K562 (cell line): ENCODE data around the gene CAST. TPM values are rescaled to one million over a fixed set of nuclear protein-coding genes. Genes with fewer than 3 reads are reported as not detected.

Experiments used
- BMI1 ChIP-seq: fragments of 150-350 bp; IDR thresholded peaks from 2 replicates; pipeline ENCODE4 v1.6.1; 2014; ENCODE audit warnings: low read length
- CEBPZ ChIP-seq: fragments of 150-350 bp; IDR thresholded peaks from 2 replicates; pipeline ENCODE4 v1.6.1; 2014; ENCODE audit warnings: low read depth, mild to moderate bottlenecking, low read length, borderline replicate concordance
- FOXJ2 ChIP-seq: fragments of 200-800 bp; sonication (Bioruptor generic); IDR thresholded peaks from 2 replicates; pipeline ENCODE4 v1.6.1; 2016; ENCODE audit warnings: missing genetic modification characterization, missing compliant biosample characterization
- HNRNPK ChIP-seq: fragments of 200-400 bp; formaldehyde crosslinking; IDR thresholded peaks from one replicate; pipeline ENCODE4 v1.6.1; 2018; ENCODE audit warnings: mild to moderate bottlenecking, low read depth, low read length; ENCODE audit not compliant: poor library complexity, severe bottlenecking
- ILK ChIP-seq: fragments of 450-650 bp; IDR thresholded peaks from 2 replicates; pipeline ENCODE4 v1.6.1; 2016; ENCODE audit warnings: missing genetic modification characterization, low read depth, mild to moderate bottlenecking, missing compliant biosample characterization, moderate library complexity, borderline replicate concordance
- SRSF1 ChIP-seq: fragments of 200-400 bp; formaldehyde crosslinking; IDR thresholded peaks from 2 replicates; pipeline ENCODE4 v1.6.1; 2017; ENCODE audit warnings: mild to moderate bottlenecking, low read depth, low read length, moderate library complexity
- TEAD1 ChIP-seq, 2 experiments: fragments of 450-650 bp in 1 of 2; sonication (generic) in 1 of 2; formaldehyde crosslinking; IDR thresholded peaks; 2 replicates each; pipeline versions ENCODE4 v1.4.0 to v1.8.0; 2020 to 2022; ENCODE audit warnings: mild to moderate bottlenecking in 2 of 2, missing genetic modification reagents in 1 of 2
- polyA plus RNA-seq, 8 experiments: library from polyadenylated mRNA; depleted of rRNA in 4 of 8; stranded (reverse) in 5 of 8; unstranded in 3 of 8; fragments of >200 nt; fragmentation: Nextera tagmentation in 2 of 8; fragmentation: Illumina TruSeq in 1 of 8; extraction: Ambion mirVana in 2 of 8; extraction: Trizol in 1 of 8; gene quantifications; 2 replicates each; pipeline versions ENCODE4 v1.2.1 to v1.2.3, GENCODE V29; 2011 to 2014; ENCODE audit warnings: inconsistent platforms in 1 of 8, missing spikeins in 1 of 8
- total RNA-seq, 7 experiments: library from RNA; depleted of rRNA in 6 of 7; stranded (reverse); fragments of >200 nt in 6 of 7; fragmentation: Illumina TruSeq in 2 of 7; extraction: Trizol in 2 of 7; gene quantifications; 2 replicates each; pipeline versions ENCODE4 v1.2.1 to v1.2.3, GENCODE V29; 2011 to 2021; ENCODE audit warnings: low replicate concordance in 1 of 7
- TF ChIP-seq, protein P1 (sequence below): fragments of 250-450 bp; sonication (Bioruptor Pico); IDR thresholded peaks from 2 replicates; pipeline ENCODE4 v1.5.0; 2021; ENCODE audit warnings: mild to moderate bottlenecking, borderline replicate concordance
- TF ChIP-seq, protein P2 (sequence below): sonication (generic); formaldehyde crosslinking; IDR thresholded peaks from 2 replicates; pipeline ENCODE4 v1.8.0; 2022; ENCODE audit warnings: mild to moderate bottlenecking, missing genetic modification reagents

The CAST gene
- total and polyA plus RNA-seq, 9 of the 15 experiments (the other 6 are each of a cell fraction or from before 2014, with no cell fraction given) = 55.5 to 136 (median 86.1) TPM

DNA sequence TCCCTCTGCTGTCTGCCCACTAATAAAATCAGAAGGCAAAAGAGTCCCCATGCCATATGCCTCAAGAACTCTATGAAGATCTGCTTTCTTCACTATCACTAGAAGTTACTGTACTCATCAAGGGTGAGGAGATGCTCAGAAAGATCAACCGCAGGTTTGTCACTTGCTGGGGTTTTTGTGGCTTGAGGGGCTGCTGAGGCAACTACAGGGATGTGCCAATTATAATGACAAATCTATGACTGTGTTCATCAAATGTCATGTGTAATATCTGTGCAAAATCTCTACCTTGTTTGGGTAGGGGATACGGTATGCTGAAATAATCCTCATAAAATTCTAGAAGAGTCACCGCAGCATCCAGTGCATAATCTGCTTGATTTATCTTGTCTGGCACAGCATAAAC, 132.6 kb downstream of the CAST start (continued):
- TF ChIP-seq ILK (tag) = no peak
- TF ChIP-seq FOXJ2 = no peak
- TF ChIP-seq BMI1 = no peak
- no peak for TF ChIP-seq SRSF1
- TF ChIP-seq CEBPZ = no peak
- no peak for TF ChIP-seq TEAD1 (CRISPR knock-in tag; IDR thresholded peaks at IDR 0.05)
- TF ChIP-seq, protein P1, sequence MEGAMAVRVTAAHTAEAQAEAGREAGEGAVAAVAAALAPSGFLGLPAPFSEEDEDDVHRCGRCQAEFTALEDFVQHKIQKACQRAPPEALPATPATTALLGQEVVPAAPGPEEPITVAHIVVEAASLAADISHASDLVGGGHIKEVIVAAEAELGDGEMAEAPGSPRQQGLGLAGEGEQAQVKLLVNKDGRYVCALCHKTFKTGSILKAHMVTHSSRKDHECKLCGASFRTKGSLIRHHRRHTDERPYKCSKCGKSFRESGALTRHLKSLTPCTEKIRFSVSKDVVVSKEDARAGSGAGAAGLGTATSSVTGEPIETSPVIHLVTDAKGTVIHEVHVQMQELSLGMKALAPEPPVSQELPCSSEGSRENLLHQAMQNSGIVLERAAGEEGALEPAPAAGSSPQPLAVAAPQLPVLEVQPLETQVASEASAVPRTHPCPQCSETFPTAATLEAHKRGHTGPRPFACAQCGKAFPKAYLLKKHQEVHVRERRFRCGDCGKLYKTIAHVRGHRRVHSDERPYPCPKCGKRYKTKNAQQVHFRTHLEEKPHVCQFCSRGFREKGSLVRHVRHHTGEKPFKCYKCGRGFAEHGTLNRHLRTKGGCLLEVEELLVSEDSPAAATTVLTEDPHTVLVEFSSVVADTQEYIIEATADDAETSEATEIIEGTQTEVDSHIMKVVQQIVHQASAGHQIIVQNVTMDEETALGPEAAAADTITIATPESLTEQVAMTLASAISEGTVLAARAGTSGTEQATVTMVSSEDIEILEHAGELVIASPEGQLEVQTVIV (CRISPR knock-in tag) = no peak
- TF ChIP-seq, protein P2, sequence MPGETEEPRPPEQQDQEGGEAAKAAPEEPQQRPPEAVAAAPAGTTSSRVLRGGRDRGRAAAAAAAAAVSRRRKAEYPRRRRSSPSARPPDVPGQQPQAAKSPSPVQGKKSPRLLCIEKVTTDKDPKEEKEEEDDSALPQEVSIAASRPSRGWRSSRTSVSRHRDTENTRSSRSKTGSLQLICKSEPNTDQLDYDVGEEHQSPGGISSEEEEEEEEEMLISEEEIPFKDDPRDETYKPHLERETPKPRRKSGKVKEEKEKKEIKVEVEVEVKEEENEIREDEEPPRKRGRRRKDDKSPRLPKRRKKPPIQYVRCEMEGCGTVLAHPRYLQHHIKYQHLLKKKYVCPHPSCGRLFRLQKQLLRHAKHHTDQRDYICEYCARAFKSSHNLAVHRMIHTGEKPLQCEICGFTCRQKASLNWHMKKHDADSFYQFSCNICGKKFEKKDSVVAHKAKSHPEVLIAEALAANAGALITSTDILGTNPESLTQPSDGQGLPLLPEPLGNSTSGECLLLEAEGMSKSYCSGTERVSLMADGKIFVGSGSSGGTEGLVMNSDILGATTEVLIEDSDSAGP (CRISPR knock-in tag) = no peak
- TF ChIP-seq HNRNPK = no peak
